Mesenchymal stem cell (in vitro differentiated cells and primary cell): Measurements from ENCODE around the gene DUOXA2.
A peak's percentile ranks its signal among the peaks of the same experiment; 100 is the strongest.

Experiments
- DNase-seq: peaks from one replicate; pipeline ENCODE4 v3.0.0-alpha.2; 2013
- H2AFZ ChIP-seq: one replicate; pipeline ENCODE4 v1.6.1; 2013; ENCODE audit warnings: low read depth, mild to moderate bottlenecking, control low read depth, inconsistent platforms, low read length, moderate library complexity
- H2AK5ac ChIP-seq: 2 replicates; pipeline ENCODE4 v1.6.1; 2013; ENCODE audit warnings: low read length, moderate library complexity, mild to moderate bottlenecking, inconsistent platforms; ENCODE audit not compliant: severe bottlenecking
- H2BK120ac ChIP-seq: one replicate; pipeline ENCODE4 v1.6.1; 2013; ENCODE audit warnings: low read depth, mild to moderate bottlenecking, inconsistent platforms, low read length, moderate library complexity
- H2BK12ac ChIP-seq, 2 experiments: one replicate each; pipeline ENCODE4 v1.6.1; 2013; ENCODE audit warnings: inconsistent platforms in 2 of 2, low read length in 2 of 2, mild to moderate bottlenecking in 2 of 2, moderate library complexity in 2 of 2, control low read depth in 1 of 2
- H2BK15ac ChIP-seq: one replicate; pipeline ENCODE4 v1.6.1; 2013; ENCODE audit warnings: mild to moderate bottlenecking, low read depth, inconsistent platforms; ENCODE audit not compliant: poor library complexity, severe bottlenecking
- H2BK5ac ChIP-seq: 2 replicates; pipeline ENCODE4 v1.6.1; 2013; ENCODE audit warnings: low read depth, mild to moderate bottlenecking, low read length, control low read depth, inconsistent platforms; ENCODE audit not compliant: poor library complexity, severe bottlenecking
- H3K14ac ChIP-seq, 2 experiments: one replicate each; pipeline ENCODE4 v1.6.1; 2013; ENCODE audit warnings: inconsistent platforms in 2 of 2, low read length in 2 of 2, control low read depth in 1 of 2, mild to moderate bottlenecking in 1 of 2, moderate library complexity in 1 of 2
- H3K18ac ChIP-seq, 2 experiments: one replicate each; pipeline ENCODE4 v1.6.1; 2013; ENCODE audit warnings: inconsistent platforms in 2 of 2, low read length in 2 of 2, control low read depth in 1 of 2, low read depth in 1 of 2, mild to moderate bottlenecking in 1 of 2
- H3K23ac ChIP-seq, 2 experiments: one replicate each; pipeline ENCODE4 v1.6.1; 2013; ENCODE audit warnings: inconsistent platforms in 2 of 2, low read length in 2 of 2, mild to moderate bottlenecking in 2 of 2, moderate library complexity in 2 of 2, control low read depth in 1 of 2
- H3K27ac ChIP-seq: 2 replicates; pipeline ENCODE4 v1.5.1; 2013; ENCODE audit warnings: mild to moderate bottlenecking, moderate library complexity, low read length, control low read depth, inconsistent platforms; ENCODE audit not compliant: poor library complexity, severe bottlenecking
- H3K27me3 ChIP-seq, 2 experiments: 2 replicates each; pipeline versions ENCODE4 v1.6.1 to v1.7.0; 2013; ENCODE audit warnings: low read length in 2 of 2, mild to moderate bottlenecking in 2 of 2, moderate library complexity in 2 of 2, control low read depth in 1 of 2, inconsistent platforms in 1 of 2; ENCODE audit not compliant: control insufficient read depth in 1 of 2, insufficient read depth in 1 of 2
- H3K36me3 ChIP-seq, 2 experiments: 2 replicates each; pipeline versions ENCODE4 v1.6.1 to v1.7.0; 2013; ENCODE audit warnings: low read length in 2 of 2, control low read depth in 1 of 2, inconsistent platforms in 1 of 2, low read depth in 1 of 2, mild to moderate bottlenecking in 1 of 2; ENCODE audit not compliant: insufficient read depth in 2 of 2, control insufficient read depth in 1 of 2
- H3K4ac ChIP-seq, 2 experiments: one replicate each; pipeline ENCODE4 v1.6.1; 2013; ENCODE audit warnings: inconsistent platforms in 2 of 2, low read length in 2 of 2, mild to moderate bottlenecking in 2 of 2, moderate library complexity in 2 of 2, control low read depth in 1 of 2, low read depth in 1 of 2
- H3K4me1 ChIP-seq: 2 replicates; pipeline ENCODE4 v1.6.1; 2013; ENCODE audit warnings: low read depth, low read length, control low read depth; ENCODE audit not compliant: control insufficient read depth, insufficient read depth
- H3K4me2 ChIP-seq: 2 replicates; pipeline ENCODE4 v1.6.1; 2013; ENCODE audit warnings: low read length, mild to moderate bottlenecking, inconsistent platforms; ENCODE audit not compliant: poor library complexity, severe bottlenecking
- H3K4me3 ChIP-seq, 2 experiments: 2 replicates each; pipeline versions ENCODE4 v1.5.1 to v1.7.0; 2013; ENCODE audit warnings: low read length in 2 of 2, mild to moderate bottlenecking in 2 of 2, control low read depth in 1 of 2, low read depth in 1 of 2; ENCODE audit not compliant: insufficient read depth in 1 of 2
- H3K79me1 ChIP-seq: replicated peaks from 2 replicates; pipeline ENCODE4 v1.6.1; 2013; ENCODE audit warnings: mild to moderate bottlenecking, control low read depth, low read length, inconsistent platforms; ENCODE audit not compliant: poor library complexity, severe bottlenecking
- H3K9ac ChIP-seq: 2 replicates; pipeline ENCODE4 v1.7.0; 2013; ENCODE audit warnings: mild to moderate bottlenecking, low read length, moderate library complexity
- H3K9me3 ChIP-seq: 2 replicates; pipeline ENCODE4 v1.7.0; 2013; ENCODE audit warnings: mild to moderate bottlenecking, low read length; ENCODE audit not compliant: control insufficient read depth
- H4K8ac ChIP-seq: one replicate; pipeline ENCODE4 v1.6.1; 2013; ENCODE audit warnings: inconsistent platforms, mild to moderate bottlenecking, low read length, moderate library complexity
- H4K91ac ChIP-seq: one replicate; pipeline ENCODE4 v1.6.1; 2013; ENCODE audit warnings: mild to moderate bottlenecking, low read length, inconsistent platforms
- WGBS: methylation state at CpG from one replicate; pipeline ENCODE4 v1.1.7; 2013; ENCODE audit warnings: mixed read lengths; 5-methylcytosine and 5-hydroxymethylcytosine counted together

Gene DUOXA2

GRCh38 chr15:45091576-45091975 lies 22.6 kb upstream of the DUOXA2 start:
- Histone ChIP-seq H3K36me3 (no peaks in the 10 kb centered on the region), H3K79me1 (no peaks in the 10 kb centered on the region), H4K8ac (no peak overlapping the region), H4K91ac (no peak overlapping the region), H2BK120ac (no peak overlapping the region), H3K18ac (no peak overlapping the region), H3K4ac (no peak overlapping the region), H3K14ac (no peak overlapping the region), H2AK5ac (no peak overlapping the region), H3K27me3 (peaks cover 41 to 67% of the 10 kb centered on the region in 2 experiments), H3K9me3 (no peaks in the 10 kb centered on the region), H2BK12ac (no peak overlapping the region), H2BK5ac (no peak overlapping the region), H3K4me1 (no peaks in the 10 kb centered on the region), H3K4me2 (no peak overlapping the region), H2AFZ (no peak overlapping the region), H2BK15ac (no peak overlapping the region), H3K9ac (no peak overlapping the region), H3K4me3 (no peak overlapping the region), H3K23ac (no peak overlapping the region), H3K27ac (no peak overlapping the region)
- 92% methylated on average over 2 of the region's 2 CpGs for WGBS
- DNase-seq: no peak

- Histone ChIP-seq H2AK5ac (no peak overlapping the region), H3K9ac (no peak overlapping the region), H3K27me3 (peaks cover 39 to 75% of the 10 kb centered on the region in 2 experiments), H2BK5ac (no peak overlapping the region), H2BK120ac (no peak overlapping the region), H2BK15ac (no peak overlapping the region), H3K4me3 (no peak overlapping the region), H3K79me1 (no peaks in the 10 kb centered on the region), H3K4ac (no peak overlapping the region), H3K18ac (no peak overlapping the region), H3K36me3 (no peaks in the 10 kb centered on the region), H3K9me3 (no peaks in the 10 kb centered on the region), H2BK12ac (no peak overlapping the region), H3K14ac (no peak overlapping the region), H3K4me1 (no peaks in the 10 kb centered on the region), H3K23ac (no peak overlapping the region), H2AFZ (no peak overlapping the region), H3K4me2 (no peak overlapping the region), H4K91ac (no peak overlapping the region), H3K27ac (no peak overlapping the region), H4K8ac (no peak overlapping the region)
- DNase-seq: no peak
- WGBS: 89% methylated on average over 4 of the region's 4 CpGs
These were observed 21.1 kb upstream of the DUOXA2 start for GRCh38 chr15:45093013-45093412.

GRCh38 chr15:45093622-45094357 lies 20.3 kb upstream of the DUOXA2 start:
- WGBS: 67% methylated on average over 6 of the region's 11 CpGs
- Histone ChIP-seq H3K4me2 (no peak overlapping the region), H3K4ac (no peak overlapping the region), H3K18ac (no peak overlapping the region), H3K14ac (no peak overlapping the region), H4K8ac (no peak overlapping the region), H2AFZ (no peak overlapping the region), H2AK5ac (no peak overlapping the region), H3K23ac (no peak overlapping the region), H2BK12ac (no peak overlapping the region), H3K9me3 (no peaks in the 10 kb centered on the region), H2BK120ac (no peak overlapping the region), H3K36me3 (no peaks in the 10 kb centered on the region), H2BK5ac (no peak overlapping the region), H3K4me3 (no peak overlapping the region), H2BK15ac (peak overlapping the region; percentile 2), H3K27ac (no peak overlapping the region), H3K9ac (no peak overlapping the region), H4K91ac (no peak overlapping the region), H3K27me3 (peaks cover 43 to 76% of the 10 kb centered on the region in 2 experiments), H3K79me1 (no peaks in the 10 kb centered on the region), H3K4me1 (no peaks in the 10 kb centered on the region)
- no peak for DNase-seq

GRCh38 chr15:45094358-45094730 lies 19.8 kb upstream of the DUOXA2 start:
- Histone ChIP-seq H3K4me1 (no peaks in the 10 kb centered on the region), H3K27ac (no peak overlapping the region), H4K91ac (no peak overlapping the region), H2BK12ac (no peak overlapping the region), H3K4ac (no peak overlapping the region), H3K9me3 (no peaks in the 10 kb centered on the region), H3K36me3 (no peaks in the 10 kb centered on the region), H2AFZ (no peak overlapping the region), H3K9ac (no peak overlapping the region), H3K4me3 (no peak overlapping the region), H3K4me2 (no peak overlapping the region), H2AK5ac (no peak overlapping the region), H2BK120ac (no peak overlapping the region), H3K79me1 (no peaks in the 10 kb centered on the region), H2BK5ac (no peak overlapping the region), H2BK15ac (no peak overlapping the region), H3K14ac (no peak overlapping the region), H3K27me3 (peaks cover 45 to 74% of the 10 kb centered on the region in 2 experiments), H3K18ac (no peak overlapping the region), H3K23ac (no peak overlapping the region), H4K8ac (no peak overlapping the region)
- WGBS: 80% methylated on average over 9 of the region's 9 CpGs
- DNase-seq: no peak
